HCT116 (cell line): ENCODE data around the gene ERC2.

Experiments
- CTCF ChIP-seq, 3 experiments: fragments of 200-600 bp in 1 of 3; sonication (generic) in 1 of 3; IDR thresholded peaks in 2 of 3; conservative IDR thresholded peaks in 1 of 3; 2 replicates each; pipeline ENCODE4 v1.5.1; 2012 to 2017; ENCODE audit warnings: low read depth in 2 of 3, low read length in 2 of 3, antibody characterized with exemption in 1 of 3, borderline replicate concordance in 1 of 3, control low read depth in 1 of 3, mild to moderate bottlenecking in 1 of 3, mixed read lengths in 1 of 3, mixed run types in 1 of 3, moderate library complexity in 1 of 3; ENCODE audit not compliant: insufficient read depth in 1 of 3
- EZH2 ChIP-seq: fragments of 200-600 bp; sonication (generic); IDR thresholded peaks from 2 replicates; pipeline ENCODE4 v1.6.1; 2017; ENCODE audit warnings: antibody characterized with exemption, mixed run types
- ZNF274 ChIP-seq: fragments of 200-500 bp; sonication (Bioruptor generic); IDR thresholded peaks from 2 replicates; pipeline ENCODE4 v1.6.1; 2014; ENCODE audit warnings: mild to moderate bottlenecking, low read depth, low read length, inconsistent platforms

- TF ChIP-seq CTCF (IDR thresholded peaks at IDR 0.05 in 2 of 3, conservative IDR thresholded peaks at IDR 0.05 in 1 of 3; ENCODE audit: borderline replicate concordance in 1 of 3, insufficient read depth in 1 of 3, low read depth in 2 of 3, low read length in 2 of 3) (no peak), EZH2 (no peak), ZNF274 (no peak)
These were observed 731.1 kb downstream of the ERC2 start for GRCh38 chr3:55737186-55737585.
